Endothelial cell of umbilical vein (primary cell): ENCODE results near the gene MACROD2. TPM values are rescaled to one million over a fixed set of nuclear protein-coding genes. Genes with fewer than 3 reads are reported as not detected.

Experiments
- BruUV-seq: library from RNA; stranded (reverse); fragments of 400-500 nt; replicated peaks from 2 replicates; lab custom pipeline; 2021; lab: Mats Ljungman, UMichigan
- CTCF ChIA-PET: fragments of 300-600, 350-600 bp; sonication (Branson Sonifier 250); formaldehyde crosslinking; loops from one replicate; lab custom pipeline; 2021; ENCODE audit warnings: antibody characterized with exemption, inconsistent platforms; lab: Charles Lee
- POLR2A ChIA-PET: fragments of 300-600, 350-600 bp; sonication (Branson Sonifier 250); formaldehyde crosslinking; loops from one replicate; lab custom pipeline; 2021; ENCODE audit warnings: antibody characterized with exemption, inconsistent platforms; lab: Charles Lee
- DNase-seq: peaks from one replicate; pipeline ENCODE4 v3.0.0-alpha.2; 2011; ENCODE audit warnings: low read depth, low spot score
- FAIRE-seq: peaks from 2 replicates; lab custom pipeline; 2011; peaks lifted over from hg19 to GRCh38; lab: Jason Lieb, UNC
- H2AFZ ChIP-seq: 2 replicates; pipeline ENCODE4 v1.6.0; 2012; ENCODE audit warnings: low read depth, low read length, control low read depth, inconsistent platforms
- H3K27ac ChIP-seq: 2 replicates; pipeline ENCODE4 v1.5.1; 2011; ENCODE audit warnings: low read depth, mild to moderate bottlenecking, control low read depth, low read length, moderate library complexity; ENCODE audit not compliant: insufficient read depth
- H3K27me3 ChIP-seq, 2 experiments: 2 replicates each; pipeline versions ENCODE4 v1.6.0 to v1.6.1; 2011; ENCODE audit warnings: low read length in 2 of 2, mixed read lengths in 1 of 2; ENCODE audit not compliant: control insufficient read depth in 2 of 2, insufficient read depth in 2 of 2
- H3K36me3 ChIP-seq, 2 experiments: 2 replicates in 1 of 2; 3 replicates in 1 of 2; pipeline ENCODE4 v1.5.1; 2011; ENCODE audit warnings: low read length in 2 of 2, mild to moderate bottlenecking in 1 of 2, moderate library complexity in 1 of 2; ENCODE audit not compliant: control insufficient read depth in 2 of 2, insufficient read depth in 2 of 2; ENCODE audit errors: extremely low read depth in 1 of 2
- H3K4me1 ChIP-seq: 3 replicates; pipeline ENCODE4 v1.5.1; 2011; ENCODE audit warnings: mild to moderate bottlenecking, low read length; ENCODE audit not compliant: control insufficient read depth, insufficient read depth; ENCODE audit errors: extremely low read depth
- H3K4me2 ChIP-seq: 2 replicates; pipeline ENCODE4 v1.6.1; 2011; ENCODE audit warnings: low read length, control low read depth, mixed read lengths; ENCODE audit not compliant: insufficient read depth
- H3K4me3 ChIP-seq, 3 experiments: fragments of 200-600 bp in 1 of 3; sonication (generic), shearing (Covaris generic) in 1 of 3; replicated peaks in 1 of 3; 2 replicates each; pipeline ENCODE4 v1.5.1; 2011 to 2016; ENCODE audit warnings: control low read depth in 3 of 3, low read length in 3 of 3, mild to moderate bottlenecking in 2 of 3, inconsistent platforms in 1 of 3, low read depth in 1 of 3, moderate library complexity in 1 of 3; ENCODE audit not compliant: insufficient read depth in 1 of 3
- H3K79me2 ChIP-seq: 2 replicates; pipeline ENCODE4 v1.6.0; 2012; ENCODE audit warnings: low read length, inconsistent platforms; ENCODE audit not compliant: control insufficient read depth, insufficient read depth
- H3K9ac ChIP-seq: replicated peaks from 2 replicates; pipeline ENCODE3; 2011; ENCODE audit warnings: low read length, control low read depth; ENCODE audit not compliant: insufficient read depth; ENCODE audit errors: extremely low read depth
- H3K9me1 ChIP-seq: replicated peaks from 3 replicates; pipeline ENCODE4 v1.6.0; 2011; ENCODE audit warnings: mild to moderate bottlenecking, low read length; ENCODE audit not compliant: control insufficient read depth, insufficient read depth; ENCODE audit errors: extremely low read depth
- H3K9me3 ChIP-seq: replicated peaks from 2 replicates; pipeline ENCODE4 v1.5.1; 2012; ENCODE audit warnings: low read length, inconsistent platforms; ENCODE audit not compliant: control insufficient read depth, insufficient read depth
- H4K20me1 ChIP-seq: replicated peaks from 2 replicates; pipeline ENCODE3; 2011; ENCODE audit warnings: mild to moderate bottlenecking, low read length; ENCODE audit not compliant: control insufficient read depth, insufficient read depth; ENCODE audit errors: extremely low read depth
- CTCF ChIP-seq, 2 donors: IDR thresholded peaks; 1 replicate in 1 of 2; 2 replicates in 1 of 2; pipeline ENCODE4 v1.5.1; 2011; ENCODE audit warnings: low read length in 2 of 2, mild to moderate bottlenecking in 2 of 2, moderate library complexity in 2 of 2, control low read depth in 1 of 2, inconsistent platforms in 1 of 2, low read depth in 1 of 2; ENCODE audit not compliant: insufficient read depth in 1 of 2; ENCODE audit errors: extremely low read depth in 1 of 2
- EZH2 ChIP-seq: IDR thresholded peaks from 2 replicates; pipeline ENCODE4 v1.6.1; 2012; ENCODE audit warnings: borderline replicate concordance, low read depth, mild to moderate bottlenecking, moderate library complexity, low read length, inconsistent platforms; ENCODE audit not compliant: severe bottlenecking
- FOS ChIP-seq: IDR thresholded peaks from 2 replicates; pipeline ENCODE4 v1.6.1; 2011; ENCODE audit warnings: mild to moderate bottlenecking, low read length, moderate library complexity, borderline replicate concordance; ENCODE audit not compliant: insufficient read depth
- GATA2 ChIP-seq: IDR thresholded peaks from 2 replicates; pipeline ENCODE4 v1.7.0; 2011; ENCODE audit warnings: low read depth, mild to moderate bottlenecking, moderate library complexity, mixed read lengths, low read length; ENCODE audit not compliant: insufficient read length, insufficient read depth
- JUN ChIP-seq: IDR thresholded peaks from 2 replicates; pipeline ENCODE4 v1.6.1; 2011; ENCODE audit warnings: borderline replicate concordance, low read depth; ENCODE audit not compliant: insufficient read length, insufficient read depth
- MAX ChIP-seq: IDR thresholded peaks from 2 replicates; pipeline ENCODE4 v1.6.1; 2011; ENCODE audit not compliant: insufficient read depth, insufficient read length
- MYC ChIP-seq: IDR thresholded peaks from one replicate; pipeline ENCODE4 v1.6.1; 2011; ENCODE audit warnings: mild to moderate bottlenecking, low read depth, low read length
- POLR2A ChIP-seq: IDR thresholded peaks from 2 replicates; pipeline ENCODE4 v1.6.1; 2012; ENCODE audit warnings: low read depth, mild to moderate bottlenecking, control low read depth, low read length
- POLR2AphosphoS5 ChIP-seq: IDR thresholded peaks from 2 replicates; pipeline ENCODE4 v1.6.1; 2012; ENCODE audit warnings: low read depth, mild to moderate bottlenecking, control low read depth, low read length, moderate library complexity; ENCODE audit not compliant: insufficient read depth
- dilution Hi-C: fragments of 300-500 bp; cut with MboI; formaldehyde crosslinking; loops from one replicate; pipeline ENCODE4 v1.15.0; 2019; ENCODE audit warnings: low sequenced_read_pairs; ENCODE audit not compliant: extremely low pct_ligation_motif_present
- intact Hi-C: fragments of 100-400 bp; cut with micrococcal nuclease; formaldehyde crosslinking; loops from one replicate; pipeline ENCODE4 v1.10.0; 2022
- polyA plus RNA-seq, 4 experiments: library from polyadenylated mRNA; depleted of rRNA in 3 of 4; stranded (reverse) in 3 of 4; unstranded in 1 of 4; fragments of >200 nt; gene quantifications; 2 replicates each; pipeline versions ENCODE4 v1.2.1 to v1.2.3, GENCODE V29; 2011 to 2012; ENCODE audit warnings: missing spikeins in 1 of 4
- total RNA-seq: library from RNA; stranded (reverse); gene quantifications from 2 replicates; pipeline ENCODE4 v1.2.3, GENCODE V29; 2021

Gene MACROD2
- total and polyA plus RNA-seq, 2 donors (not counting 3 experiments of a cell fraction or from before 2014, with no cell fraction given): 0.11 to 0.73 TPM

- Histone ChIP-seq H3K36me3 (no peaks in the 10 kb centered on the region), H4K20me1 (no peaks in the 10 kb centered on the region), H3K9ac (no peak overlapping the region), H3K79me2 (no peaks in the 10 kb centered on the region), H2AFZ (no peak overlapping the region), H3K4me2 (no peak overlapping the region), H3K27ac (no peak overlapping the region), H3K9me3 (no peaks in the 10 kb centered on the region), H3K9me1 (no peaks in the 10 kb centered on the region), H3K4me3 (no peak overlapping the region), H3K4me1 (no peaks in the 10 kb centered on the region), H3K27me3 (no peaks in the 10 kb centered on the region)
- ChIA-PET CTCF (no interaction called here), POLR2A (no interaction called here)
- DNase-seq (no peak), FAIRE-seq (no peak)
- dilution Hi-C loops: no loop called here
- intact Hi-C loops: no loop called here
- no TSS peak for BruUV-seq
- TF ChIP-seq MAX (no peak), FOS (no peak), JUN (no peak), POLR2A (no peak), CTCF (IDR thresholded peaks at IDR 0.05; ENCODE audit: extremely low read depth in 1 of 2, insufficient read depth in 1 of 2, low read depth in 1 of 2, low read length in 2 of 2) (no peak), POLR2AphosphoS5 (no peak), GATA2 (no peak), EZH2 (no peak), MYC (no peak)
These were observed 567.7 kb downstream of the MACROD2 start for GRCh38 chr20:14562981-14563380.
